ENCODE measurements around the gene ICAM2. TPM values are rescaled to one million over a fixed set of nuclear protein-coding genes. Genes with fewer than 3 reads are reported as not detected.

ICAM2 gene
- polyA plus RNA-seq, 1 of the 3 experiments (the other 2 are of a cell fraction) = 0.08 TPM

GRCh38 chr17:63976702-63977101 is 43.7 kb downstream of the ICAM2 start:
- TF ChIP-seq POLR2AphosphoS5 (IDR thresholded peaks at IDR 0.05; ENCODE audit: low read depth, low read length) = no peak
- no peak for TF ChIP-seq RFX5 (IDR thresholded peaks at IDR 0.05; ENCODE audit: low read length)
- TF ChIP-seq FOXJ3 (CRISPR knock-in tag; IDR thresholded peaks at IDR 0.05) = no peak
- no peak for TF ChIP-seq RXRA (IDR thresholded peaks at IDR 0.05; ENCODE audit: borderline replicate concordance, low read depth)
- no peak for TF ChIP-seq CTCF (IDR thresholded peaks at IDR 0.05)
- no peak for TF ChIP-seq TCF12 (IDR thresholded peaks at IDR 0.05)
- TF ChIP-seq TAF1 (IDR thresholded peaks at IDR 0.05; ENCODE audit: borderline replicate concordance, low read depth, low read length) = no peak
- TF ChIP-seq NFIC (IDR thresholded peaks at IDR 0.05; ENCODE audit: borderline replicate concordance) = no peak
- no peak for TF ChIP-seq PBX3 (IDR thresholded peaks at IDR 0.05)
- Histone ChIP-seq H2AFZ (ENCODE audit: low read depth) (no peak overlapping the region), H3K79me2 (ENCODE audit: insufficient read depth) (no peaks in the 10 kb centered on the region), H3K9ac (no peak overlapping the region), H3K4me2 (no peak overlapping the region), H3F3A (replicated peaks; ENCODE audit: insufficient read depth) (no peaks in the 10 kb centered on the region), H3K4me1 (ENCODE audit: control insufficient read depth in 1 of 2, insufficient read depth in 2 of 2, low read depth in 1 of 2, low read length in 1 of 2) (peaks cover 12% of the 10 kb centered on the region in 2 experiments; a peak in 3 of 4 replicates), H3K36me3 (replicated peaks in 1 of 2; ENCODE audit: control insufficient read depth in 1 of 2, insufficient read depth in 2 of 2, low read length in 1 of 2) (no peaks in the 10 kb centered on the region), H3K27ac (ENCODE audit: low read depth in 2 of 2, low read length in 1 of 2) (no peak overlapping the region), H3K27me3 (ENCODE audit: insufficient read depth) (no peaks in the 10 kb centered on the region), H3K9me2 (no peaks in the 10 kb centered on the region), H4K20me1 (ENCODE audit: insufficient read depth) (no peaks in the 10 kb centered on the region), H3K4me3 (ENCODE audit: low read depth in 2 of 2, low read length in 1 of 2) (no peak overlapping the region), H3K9me3 (no peaks in the 10 kb centered on the region)
- ChIA-PET POLR2A (interaction anchor here (0.5 to 1.0 kb wide), 2 partner anchors 8 to 306 kb away, joined by 3 read pairs; no protein-coding TSS in a partner anchor), CTCF (interaction anchor here (1.0 to 7.8 kb wide), 10 partner anchors 11 to 306 kb away, joined by 3 to 56 read pairs (median 6); partner anchors contain the start of genes CSHL1 and GH1)
- 79% methylated on average over 3 of the region's 3 CpGs for WGBS (ENCODE audit: low lambda C conversion rate)
- DNase-seq = no peak

- Histone ChIP-seq H3K4me2 (no peak overlapping the region), H3K27ac (ENCODE audit: low read depth in 2 of 2, low read length in 1 of 2) (no peak overlapping the region), H3K9ac (no peak overlapping the region), H3F3A (replicated peaks; ENCODE audit: insufficient read depth) (no peaks in the 10 kb centered on the region), H3K4me3 (ENCODE audit: low read depth in 2 of 2, low read length in 1 of 2) (no peak overlapping the region), H3K9me3 (no peaks in the 10 kb centered on the region), H3K27me3 (ENCODE audit: insufficient read depth) (no peaks in the 10 kb centered on the region), H3K79me2 (ENCODE audit: insufficient read depth) (no peaks in the 10 kb centered on the region), H3K36me3 (replicated peaks in 1 of 2; ENCODE audit: control insufficient read depth in 1 of 2, insufficient read depth in 2 of 2, low read length in 1 of 2) (no peaks in the 10 kb centered on the region), H3K9me2 (no peaks in the 10 kb centered on the region), H4K20me1 (ENCODE audit: insufficient read depth) (no peaks in the 10 kb centered on the region), H2AFZ (ENCODE audit: low read depth) (no peak overlapping the region), H3K4me1 (ENCODE audit: control insufficient read depth in 1 of 2, insufficient read depth in 2 of 2, low read depth in 1 of 2, low read length in 1 of 2) (peaks cover 12% of the 10 kb centered on the region in 2 experiments; a peak in 3 of 4 replicates)
- WGBS (ENCODE audit: low lambda C conversion rate) = 60% methylated on average over 2 of the region's 2 CpGs
- ChIA-PET POLR2A (interaction anchor here (0.6 to 1.0 kb wide), 2 partner anchors 9 to 170 kb away, joined by 3 to 4 read pairs; no protein-coding TSS in a partner anchor), CTCF (interaction anchor here (1.0 to 7.8 kb wide), 11 partner anchors 9 to 445 kb away, joined by 3 to 56 read pairs (median 6); partner anchors contain the start of genes CSHL1 and GH1)
- DNase-seq = no peak
- TF ChIP-seq TAF1 (IDR thresholded peaks at IDR 0.05; ENCODE audit: borderline replicate concordance, low read depth, low read length) (no peak), IRF3 (IDR thresholded peaks at IDR 0.05; ENCODE audit: low read depth, low read length) (no peak), MEF2A (IDR thresholded peaks at IDR 0.05; ENCODE audit: borderline replicate concordance, low read depth) (no peak), RAD21 (IDR thresholded peaks at IDR 0.05; ENCODE audit: low read length) (no peak), SMC3 (IDR thresholded peaks at IDR 0.05; ENCODE audit: low read depth, low read length) (no peak), FOSL2 (IDR thresholded peaks at IDR 0.05; ENCODE audit: borderline replicate concordance, low read depth) (no peak), POLR2AphosphoS5 (IDR thresholded peaks at IDR 0.05; ENCODE audit: low read depth, low read length) (no peak)
Observed at GRCh38 chr17:63975541-63976092, 44.8 kb downstream of the ICAM2 start.

All from SK-N-SH (cell line).